ENCODE results near the gene MRPS18B. TPM values are rescaled to one million over a fixed set of nuclear protein-coding genes. Genes with fewer than 3 reads are reported as not detected.

MRPS18B gene
- total and polyA plus RNA-seq, 2 of the 4 experiments (the other 2 are of a cell fraction) = 51.2 to 82.3 TPM

DNA sequence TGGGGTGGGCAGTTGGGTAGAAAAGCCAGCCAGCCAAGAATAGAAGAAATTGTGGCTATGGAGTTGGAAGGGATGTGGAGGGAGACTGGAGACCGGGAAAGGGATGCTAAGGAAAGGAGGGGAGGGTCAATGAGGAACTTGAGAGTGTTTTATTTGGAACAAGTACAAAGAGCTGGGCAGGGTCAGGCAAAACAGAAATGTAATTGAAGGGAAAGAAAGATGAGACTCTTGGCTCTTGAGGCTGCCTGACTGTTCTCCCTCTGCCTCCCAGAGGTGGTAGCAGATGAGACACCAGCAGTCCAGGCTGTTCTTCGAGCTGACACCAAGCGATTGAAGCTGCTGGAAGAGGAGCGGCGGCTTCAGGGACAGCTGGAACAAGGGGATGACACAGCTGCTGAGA lies 33.7 kb upstream of the MRPS18B start:
- dilution Hi-C loops (cut with HindIII; ENCODE audit: low sequenced_read_pairs, unreplicated experiment) = no loop called here
- Histone ChIP-seq H2AK9ac (replicated peaks; ENCODE audit: low read depth, low read length, poor library complexity) (no peak overlapping the region), H3K4me2 (ENCODE audit: low read depth, low read length) (no peak overlapping the region), H3K4me3 (ENCODE audit: insufficient read depth, low read depth, low read length) (no peak overlapping the region), H2BK15ac (ENCODE audit: low read depth, low read length) (no peak overlapping the region), H2AK5ac (ENCODE audit: low read depth, low read length) (no peak overlapping the region), H3K9me1 (ENCODE audit: insufficient read depth, low read length) (no peaks in the 10 kb centered on the region), H2BK20ac (ENCODE audit: low read depth, low read length) (no peak overlapping the region), H3K18ac (ENCODE audit: low read depth, low read length) (no peak overlapping the region), H4K20me1 (ENCODE audit: insufficient read depth, low read length) (no peaks in the 10 kb centered on the region), H3K14ac (replicated peaks; ENCODE audit: low read depth, low read length) (no peak overlapping the region), H2BK5ac (ENCODE audit: low read depth, low read length, poor library complexity, severe bottlenecking) (no peak overlapping the region), H3K9ac (ENCODE audit: low read depth, low read length) (no peak overlapping the region), H2BK120ac (ENCODE audit: low read depth, low read length) (no peak overlapping the region), H3K23ac (ENCODE audit: low read depth, low read length) (no peak overlapping the region), H3K9me3 (ENCODE audit: control insufficient read depth, insufficient read depth, low read length) (no peaks in the 10 kb centered on the region), H4K5ac (ENCODE audit: low read depth, low read length) (no peak overlapping the region), H3K79me1 (ENCODE audit: low read depth in 1 of 2, low read length in 2 of 2) (peaks cover 2 to 10% of the 10 kb centered on the region in 2 experiments; a peak in 2 of 4 replicates), H2AFZ (replicated peaks; ENCODE audit: low read length, poor library complexity) (no peak overlapping the region), H3K4me1 (ENCODE audit: control insufficient read depth, insufficient read depth, low read length) (no peaks in the 10 kb centered on the region), H3K56ac (ENCODE audit: extremely low read depth, insufficient read depth, low read length) (no peak overlapping the region), H4K8ac (ENCODE audit: low read depth in 2 of 2, low read length in 2 of 2) (no peak overlapping the region), H4K91ac (ENCODE audit: insufficient read depth, low read depth, low read length) (no peak overlapping the region), H3K27ac (ENCODE audit: insufficient read depth, low read length) (no peak overlapping the region), H3K27me3 (ENCODE audit: control insufficient read depth, insufficient read depth, low read length) (no peaks in the 10 kb centered on the region), H3K4ac (ENCODE audit: low read depth, low read length) (no peak overlapping the region), H3K36me3 (ENCODE audit: control insufficient read depth, insufficient read depth, low read length) (peaks cover 69% of the 10 kb centered on the region)
- ATAC-seq (ENCODE audit: low read depth) (no peak), DNase-seq (no peak)
- intact Hi-C loops (cut with micrococcal nuclease) = no loop called here
- POLR2A ChIA-PET (ENCODE audit: unreplicated experiment) = no interaction called here
- BruUV-seq (replicated peaks) = no TSS peak
- in situ Hi-C loops (cut with MboI; ENCODE audit: low sequenced_read_pairs) = no loop called here
- 73% methylated on average over 3 of the region's 5 CpGs; no CpG with 5 or more reads in 1 of the 2 experiments for WGBS, 2 experiments (ENCODE audit: extremely low coverage in 2 of 2, insufficient read length in 1 of 2)
- TF ChIP-seq MAZ (IDR thresholded peaks at IDR 0.05; ENCODE audit: borderline replicate concordance, low read depth, low read length) (no peak), SMC3 (IDR thresholded peaks at IDR 0.05; ENCODE audit: low read depth, low read length) (no peak), RAD21 (IDR thresholded peaks at IDR 0.05; ENCODE audit: low read length) (no peak), MXI1 (IDR thresholded peaks at IDR 0.05; ENCODE audit: borderline replicate concordance, low read depth, low read length) (no peak), POLR2A (IDR thresholded peaks at IDR 0.05; ENCODE audit: low read depth, low read length) (no peak), RCOR1 (IDR thresholded peaks at IDR 0.05; ENCODE audit: insufficient replicate concordance, low read length) (no peak), CHD1 (IDR thresholded peaks at IDR 0.05; ENCODE audit: low read depth, low read length) (no peak)
- TF ChIP-seq, protein P1, sequence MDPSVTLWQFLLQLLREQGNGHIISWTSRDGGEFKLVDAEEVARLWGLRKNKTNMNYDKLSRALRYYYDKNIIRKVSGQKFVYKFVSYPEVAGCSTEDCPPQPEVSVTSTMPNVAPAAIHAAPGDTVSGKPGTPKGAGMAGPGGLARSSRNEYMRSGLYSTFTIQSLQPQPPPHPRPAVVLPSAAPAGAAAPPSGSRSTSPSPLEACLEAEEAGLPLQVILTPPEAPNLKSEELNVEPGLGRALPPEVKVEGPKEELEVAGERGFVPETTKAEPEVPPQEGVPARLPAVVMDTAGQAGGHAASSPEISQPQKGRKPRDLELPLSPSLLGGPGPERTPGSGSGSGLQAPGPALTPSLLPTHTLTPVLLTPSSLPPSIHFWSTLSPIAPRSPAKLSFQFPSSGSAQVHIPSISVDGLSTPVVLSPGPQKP (IDR thresholded peaks at IDR 0.05; ENCODE audit: borderline replicate concordance, low read depth, low read length) = no peak
- TF ChIP-seq, protein P2, sequence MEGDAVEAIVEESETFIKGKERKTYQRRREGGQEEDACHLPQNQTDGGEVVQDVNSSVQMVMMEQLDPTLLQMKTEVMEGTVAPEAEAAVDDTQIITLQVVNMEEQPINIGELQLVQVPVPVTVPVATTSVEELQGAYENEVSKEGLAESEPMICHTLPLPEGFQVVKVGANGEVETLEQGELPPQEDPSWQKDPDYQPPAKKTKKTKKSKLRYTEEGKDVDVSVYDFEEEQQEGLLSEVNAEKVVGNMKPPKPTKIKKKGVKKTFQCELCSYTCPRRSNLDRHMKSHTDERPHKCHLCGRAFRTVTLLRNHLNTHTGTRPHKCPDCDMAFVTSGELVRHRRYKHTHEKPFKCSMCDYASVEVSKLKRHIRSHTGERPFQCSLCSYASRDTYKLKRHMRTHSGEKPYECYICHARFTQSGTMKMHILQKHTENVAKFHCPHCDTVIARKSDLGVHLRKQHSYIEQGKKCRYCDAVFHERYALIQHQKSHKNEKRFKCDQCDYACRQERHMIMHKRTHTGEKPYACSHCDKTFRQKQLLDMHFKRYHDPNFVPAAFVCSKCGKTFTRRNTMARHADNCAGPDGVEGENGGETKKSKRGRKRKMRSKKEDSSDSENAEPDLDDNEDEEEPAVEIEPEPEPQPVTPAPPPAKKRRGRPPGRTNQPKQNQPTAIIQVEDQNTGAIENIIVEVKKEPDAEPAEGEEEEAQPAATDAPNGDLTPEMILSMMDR (conservative IDR thresholded peaks at IDR 0.05; ENCODE audit: low read depth, low read length) = no peak
- CTCF ChIA-PET = interaction anchor here (2.2 kb wide), 1 partner anchor 13 kb away, joined by 6 read pairs; no protein-coding TSS in a partner anchor

Data from IMR-90 (cell line).